Stimulated activated CD8-positive, alpha-beta memory T cell treated with anti-CD3 and anti-CD28 coated beads, Interleukin-4, amount 100 ng/mL, for 48 hours (primary cell): Measurements from ENCODE around the gene PGGHG.
A peak's percentile ranks its signal among the peaks of the same experiment; 100 is the strongest.

Experiments
- DNase-seq: peaks from one replicate; pipeline ENCODE4 v3.0.0-alpha.2; 2020

Gene PGGHG

GRCh38 chr11:269146-269890 is 19.6 kb upstream of the PGGHG start:
- DNase-seq = peak; percentile 63

- peak; percentile 23 for DNase-seq
Observed at GRCh38 chr11:270451-271318, 18.2 kb upstream of the PGGHG start.

GRCh38 chr11:271319-271715 is 17.6 kb upstream of the PGGHG start:
- no peak for DNase-seq

- peak; percentile 21 for DNase-seq
Observed at GRCh38 chr11:272195-272930, 16.6 kb upstream of the PGGHG start.

GRCh38 chr11:272931-273198 is 16.1 kb upstream of the PGGHG start:
- DNase-seq = peak; percentile 17

GRCh38 chr11:276219-276618 is 12.7 kb upstream of the PGGHG start:
- no peak for DNase-seq

GRCh38 chr11:278001-278951 is 10.7 kb upstream of the PGGHG start, which contains the start of gene NLRP6:
NLRP6 (plus strand) TSS chr11:278407; CDS start chr11:278570, 163 bp downstream.
- DNase-seq = peak; percentile 39

- peak; percentile 32 for DNase-seq
Observed at GRCh38 chr11:279040-279965, 9.6 kb upstream of the PGGHG start.

GRCh38 chr11:279966-280705 is 8.8 kb upstream of the PGGHG start:
- peak; percentile 61 for DNase-seq

- DNase-seq = peak; percentile 56
Observed at GRCh38 chr11:280706-281485, 8.0 kb upstream of the PGGHG start.

- peak; percentile 62 for DNase-seq
Observed at GRCh38 chr11:281486-282161, 7.3 kb upstream of the PGGHG start.

- no peak for DNase-seq
Observed at GRCh38 chr11:282171-282570, 6.8 kb upstream of the PGGHG start.

- DNase-seq = peak; percentile 37
Observed at GRCh38 chr11:282630-283360, 6.1 kb upstream of the PGGHG start.

GRCh38 chr11:283405-284104 is 5.4 kb upstream of the PGGHG start:
- DNase-seq = peak; percentile 34

GRCh38 chr11:284105-285020 is 4.6 kb upstream of the PGGHG start:
- peak; percentile 35 for DNase-seq
